NCI-H526 treated with DMSO at 0.1 percent for 48 hours (cell line): ENCODE data around the gene ZFP2.
A peak's percentile ranks its signal among the peaks of the same experiment; 100 is the strongest.
"Not testable (repeated sequence)": the region's sequence is repeated elsewhere in the genome, so short reads cannot be mapped to it uniquely, and the experiment has no call there.

Experiments used
- DNase-seq: peaks from one replicate; lab custom pipeline; 2025; lab: John Stamatoyannopoulos, UW

Gene ZFP2

DNA sequence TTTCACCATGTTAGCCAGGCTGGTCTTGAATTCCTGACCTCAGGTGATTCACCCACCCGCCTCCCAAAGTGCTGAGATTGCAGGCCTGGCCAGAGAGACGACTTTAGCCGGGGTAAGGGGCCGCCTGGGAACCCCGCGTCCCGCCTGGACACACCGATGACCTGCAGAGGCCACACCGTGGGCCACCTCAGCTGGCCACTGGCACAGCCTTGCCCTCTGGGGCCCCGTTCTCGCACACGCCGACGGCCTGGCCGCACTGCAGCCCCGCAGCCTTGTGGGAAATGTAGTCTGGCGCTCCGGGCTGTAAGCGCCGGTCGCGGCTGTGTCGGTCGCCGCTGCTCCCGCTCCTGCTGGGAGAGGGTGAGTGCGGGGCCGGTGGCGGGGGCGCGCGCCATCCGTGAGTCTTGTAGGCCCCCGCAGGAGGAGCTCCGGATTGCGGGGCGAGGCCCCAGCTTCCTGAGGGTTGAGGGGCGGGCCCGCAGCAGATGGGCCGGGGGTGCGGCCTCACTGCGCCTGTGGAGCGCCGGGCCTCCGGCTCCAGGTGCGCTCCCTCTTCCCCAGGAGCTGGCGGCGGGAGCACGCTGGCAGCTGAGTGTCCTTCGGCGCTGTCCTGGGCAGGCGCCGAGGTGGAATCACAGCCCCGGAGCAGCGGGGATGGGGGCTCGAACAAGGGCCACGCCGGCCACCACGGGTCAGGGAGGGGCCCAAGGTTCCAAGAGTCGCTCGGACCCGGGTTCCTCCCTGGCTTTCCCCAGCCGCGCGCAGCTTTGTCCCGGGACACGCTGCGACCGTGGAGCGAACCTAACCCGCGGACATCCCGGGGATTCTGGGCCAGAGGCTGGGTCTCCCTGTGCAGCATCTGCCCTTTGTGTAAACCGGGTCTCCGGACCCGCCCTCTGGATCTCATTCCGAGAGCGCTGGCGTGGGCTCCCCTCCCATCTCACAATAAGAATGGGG is at the start of gene ZFP2:
ZFP2 (plus strand) TSS at position 299 of the 957 bp plus-strand sequence. CDS start 35,401 bp downstream, outside the sequence.
- DNase-seq, result peak; percentile 25

DNA sequence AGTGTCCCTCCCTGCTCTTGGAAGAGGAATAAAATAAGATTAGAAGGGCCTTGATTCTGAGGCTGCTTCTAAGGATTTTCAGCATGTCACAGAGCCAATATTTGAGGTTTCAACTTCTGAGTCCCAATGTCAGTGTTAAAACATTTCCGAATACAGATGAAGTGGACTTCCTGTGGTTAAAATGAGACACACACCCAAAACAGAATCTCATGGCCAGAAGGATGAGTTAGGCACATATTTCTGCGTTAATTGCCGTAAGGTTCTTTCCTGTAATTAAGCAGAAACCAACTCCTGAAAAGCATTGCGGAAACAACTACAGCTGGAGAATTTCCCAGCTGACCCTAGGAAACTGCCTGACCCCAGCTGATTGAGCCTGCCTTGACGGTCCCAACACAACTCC is 46.4 kb upstream of the ZFP2 start:
- no peak for DNase-seq

- no peak for DNase-seq
Observed at GRCh38 chr5:178851951-178852350, 43.8 kb upstream of the ZFP2 start.

- no peak for DNase-seq
Observed at GRCh38 chr5:178854284-178854683, 41.4 kb upstream of the ZFP2 start.

GRCh38 chr5:178859625-178860521 is 35.8 kb upstream of the ZFP2 start, which contains the start of gene ZNF354B:
TSS of gene ZNF354B (plus strand) at chr5:178859953. CDS start at chr5:178861048, 1,095 bp downstream.
- peak; percentile 72 for DNase-seq

- not testable (repeated sequence) for DNase-seq
Observed at GRCh38 chr5:178860615-178861014, 35.1 kb upstream of the ZFP2 start.

- DNase-seq, result no peak
Observed at GRCh38 chr5:178861627-178862026, 34.1 kb upstream of the ZFP2 start.

- DNase-seq, result no peak
Observed at GRCh38 chr5:178866946-178867345, 28.8 kb upstream of the ZFP2 start.

DNA sequence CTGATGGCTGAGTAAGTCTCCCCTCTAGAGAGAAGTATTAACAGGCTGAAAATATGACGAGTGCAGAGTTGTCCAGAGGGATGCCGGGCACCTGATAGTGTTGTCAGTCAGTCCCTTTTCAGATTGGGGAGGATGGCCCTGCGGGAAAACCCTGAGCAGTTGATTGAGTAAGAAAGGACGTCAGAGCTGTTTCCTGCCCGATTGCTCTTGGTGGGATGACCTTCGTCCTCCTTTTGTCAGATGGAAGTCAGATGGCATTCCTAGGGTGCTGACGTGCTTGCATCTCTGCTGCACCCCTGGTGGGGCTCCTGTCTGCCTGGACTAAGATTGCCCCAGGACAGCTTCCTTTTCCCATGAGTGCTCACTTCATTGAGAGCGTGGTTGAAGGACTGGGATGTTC is 26.1 kb upstream of the ZFP2 start:
- no peak for DNase-seq

GRCh38 chr5:178870411-178870810 is 25.3 kb upstream of the ZFP2 start:
- DNase-seq, result no peak

- DNase-seq, result no peak
Observed at GRCh38 chr5:178872302-178872701, 23.4 kb upstream of the ZFP2 start.

DNA sequence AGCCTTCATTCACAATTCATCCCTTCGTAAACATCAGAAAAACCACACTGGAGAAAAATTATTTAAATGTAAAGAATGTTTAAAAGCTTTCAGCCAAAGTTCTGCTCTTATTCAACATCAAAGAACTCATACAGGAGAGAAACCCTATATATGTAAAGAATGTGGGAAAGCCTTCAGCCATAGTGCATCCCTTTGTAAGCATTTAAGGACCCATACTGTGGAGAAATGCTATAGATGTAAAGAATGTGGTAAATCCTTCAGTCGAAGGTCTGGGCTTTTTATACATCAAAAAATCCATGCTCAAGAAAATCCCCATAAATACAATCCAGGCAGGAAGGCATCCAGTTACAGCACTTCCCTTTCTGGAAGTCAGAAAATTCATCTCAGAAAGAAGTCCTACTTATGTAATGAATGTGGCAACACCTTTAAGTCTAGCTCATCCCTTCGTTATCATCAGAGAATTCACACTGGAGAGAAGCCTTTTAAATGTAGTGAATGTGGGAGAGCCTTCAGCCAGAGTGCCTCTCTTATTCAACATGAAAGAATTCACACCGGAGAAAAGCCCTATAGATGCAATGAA is 12.5 kb upstream of the ZFP2 start:
- DNase-seq, result not testable (repeated sequence)

GRCh38 chr5:178883815-178884430 is 11.8 kb upstream of the ZFP2 start:
- DNase-seq, result no peak

DNA sequence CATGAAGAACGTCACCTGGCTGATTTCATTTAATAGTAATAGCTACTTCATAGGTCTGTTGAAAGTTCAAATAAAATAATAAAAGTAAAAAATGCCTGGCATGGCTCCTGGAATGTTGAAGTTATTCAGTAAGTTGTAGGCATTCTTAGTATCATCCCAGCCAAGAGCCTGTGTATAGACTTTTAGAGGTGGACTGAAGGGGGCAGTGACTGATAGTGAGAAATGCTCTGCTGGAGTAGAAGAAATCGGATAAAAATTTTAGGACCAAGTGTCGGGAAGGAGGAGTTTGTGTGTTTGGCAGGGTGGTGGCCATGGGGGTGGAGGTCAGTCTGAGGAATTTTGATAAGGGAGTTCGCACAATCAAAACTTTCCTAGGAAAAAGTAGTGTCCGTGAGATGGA is 3.6 kb downstream of the ZFP2 start:
- DNase-seq, result no peak

- DNase-seq, result no peak
Observed at GRCh38 chr5:178902849-178903248, 7.1 kb downstream of the ZFP2 start.

DNA sequence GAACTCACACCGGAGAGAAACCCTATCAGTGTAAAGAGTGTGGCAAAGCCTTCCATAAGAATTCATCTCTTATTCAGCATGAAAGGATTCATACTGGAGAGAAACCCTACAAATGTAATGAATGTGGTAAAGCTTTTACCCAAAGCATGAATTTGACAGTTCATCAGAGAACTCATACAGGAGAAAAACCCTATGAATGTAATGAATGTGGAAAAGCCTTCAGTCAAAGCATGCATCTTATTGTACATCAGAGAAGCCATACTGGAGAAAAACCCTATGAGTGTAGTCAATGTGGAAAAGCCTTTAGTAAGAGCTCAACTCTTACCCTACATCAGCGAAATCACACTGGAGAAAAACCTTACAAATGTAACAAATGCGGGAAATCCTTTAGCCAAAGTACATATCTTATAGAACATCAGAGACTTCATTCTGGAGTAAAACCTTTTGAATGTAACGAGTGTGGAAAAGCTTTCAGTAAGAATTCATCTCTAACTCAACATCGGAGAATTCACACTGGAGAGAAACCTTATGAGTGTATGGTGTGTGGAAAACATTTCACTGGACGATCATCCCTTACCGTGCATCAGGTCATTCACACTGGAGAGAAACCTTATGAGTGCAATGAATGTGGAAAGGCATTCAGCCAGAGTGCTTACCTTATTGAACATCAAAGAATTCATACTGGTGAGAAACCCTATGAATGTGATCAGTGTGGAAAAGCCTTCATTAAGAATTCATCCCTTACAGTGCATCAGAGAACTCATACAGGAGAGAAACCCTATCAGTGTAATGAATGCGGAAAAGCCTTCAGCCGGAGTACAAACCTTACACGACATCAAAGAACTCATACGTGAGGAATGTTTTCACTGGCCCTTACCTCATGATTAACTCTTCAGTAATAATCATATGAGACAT is 36.4 kb downstream of the ZFP2 start:
- no peak for DNase-seq

- DNase-seq, result peak; percentile 31
Observed at GRCh38 chr5:178940569-178941360, 45.1 kb downstream of the ZFP2 start, which contains the start of gene ZNF454. TSS of gene ZNF454 (plus strand) at chr5:178941198. CDS start at chr5:178942792, 1,594 bp downstream.

GRCh38 chr5:178941361-178941760 is 45.6 kb downstream of the ZFP2 start:
- no peak for DNase-seq

GRCh38 chr5:178965465-178966055 is 69.8 kb downstream of the ZFP2 start:
- no peak for DNase-seq
